ENCODE results near the gene TLE6. TPM values are rescaled to one million over a fixed set of nuclear protein-coding genes. Genes with fewer than 3 reads are reported as not detected.

TLE6 gene
- total RNA-seq, 2 donors from 2014 or later: 5.3 to 7.8 TPM

GRCh38 chr19:3041327-3041726, 64.0 kb downstream of the TLE6 start:
- Histone ChIP-seq H3K36me3 (no peaks in the 10 kb centered on the region), H3K27me3 (replicated peaks; ENCODE audit: insufficient read depth) (no peaks in the 10 kb centered on the region), H3K27ac (no peak overlapping the region), H3K9me3 (no peaks in the 10 kb centered on the region), H3K4me1 (ENCODE audit: control insufficient read depth in 1 of 2, low read depth in 2 of 2) (peaks cover 0 to 5% of the 10 kb centered on the region in 2 donors), H3K4me3 (no peak overlapping the region)
- TF ChIP-seq, protein P1, sequence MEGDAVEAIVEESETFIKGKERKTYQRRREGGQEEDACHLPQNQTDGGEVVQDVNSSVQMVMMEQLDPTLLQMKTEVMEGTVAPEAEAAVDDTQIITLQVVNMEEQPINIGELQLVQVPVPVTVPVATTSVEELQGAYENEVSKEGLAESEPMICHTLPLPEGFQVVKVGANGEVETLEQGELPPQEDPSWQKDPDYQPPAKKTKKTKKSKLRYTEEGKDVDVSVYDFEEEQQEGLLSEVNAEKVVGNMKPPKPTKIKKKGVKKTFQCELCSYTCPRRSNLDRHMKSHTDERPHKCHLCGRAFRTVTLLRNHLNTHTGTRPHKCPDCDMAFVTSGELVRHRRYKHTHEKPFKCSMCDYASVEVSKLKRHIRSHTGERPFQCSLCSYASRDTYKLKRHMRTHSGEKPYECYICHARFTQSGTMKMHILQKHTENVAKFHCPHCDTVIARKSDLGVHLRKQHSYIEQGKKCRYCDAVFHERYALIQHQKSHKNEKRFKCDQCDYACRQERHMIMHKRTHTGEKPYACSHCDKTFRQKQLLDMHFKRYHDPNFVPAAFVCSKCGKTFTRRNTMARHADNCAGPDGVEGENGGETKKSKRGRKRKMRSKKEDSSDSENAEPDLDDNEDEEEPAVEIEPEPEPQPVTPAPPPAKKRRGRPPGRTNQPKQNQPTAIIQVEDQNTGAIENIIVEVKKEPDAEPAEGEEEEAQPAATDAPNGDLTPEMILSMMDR (IDR thresholded peaks at IDR 0.05): no peak
- ATAC-seq (ENCODE audit: insufficient number of reproducible peaks, low FRiP score, low read depth) (no peak), DNase-seq (ENCODE audit: low spot score) (no peak)

DNA sequence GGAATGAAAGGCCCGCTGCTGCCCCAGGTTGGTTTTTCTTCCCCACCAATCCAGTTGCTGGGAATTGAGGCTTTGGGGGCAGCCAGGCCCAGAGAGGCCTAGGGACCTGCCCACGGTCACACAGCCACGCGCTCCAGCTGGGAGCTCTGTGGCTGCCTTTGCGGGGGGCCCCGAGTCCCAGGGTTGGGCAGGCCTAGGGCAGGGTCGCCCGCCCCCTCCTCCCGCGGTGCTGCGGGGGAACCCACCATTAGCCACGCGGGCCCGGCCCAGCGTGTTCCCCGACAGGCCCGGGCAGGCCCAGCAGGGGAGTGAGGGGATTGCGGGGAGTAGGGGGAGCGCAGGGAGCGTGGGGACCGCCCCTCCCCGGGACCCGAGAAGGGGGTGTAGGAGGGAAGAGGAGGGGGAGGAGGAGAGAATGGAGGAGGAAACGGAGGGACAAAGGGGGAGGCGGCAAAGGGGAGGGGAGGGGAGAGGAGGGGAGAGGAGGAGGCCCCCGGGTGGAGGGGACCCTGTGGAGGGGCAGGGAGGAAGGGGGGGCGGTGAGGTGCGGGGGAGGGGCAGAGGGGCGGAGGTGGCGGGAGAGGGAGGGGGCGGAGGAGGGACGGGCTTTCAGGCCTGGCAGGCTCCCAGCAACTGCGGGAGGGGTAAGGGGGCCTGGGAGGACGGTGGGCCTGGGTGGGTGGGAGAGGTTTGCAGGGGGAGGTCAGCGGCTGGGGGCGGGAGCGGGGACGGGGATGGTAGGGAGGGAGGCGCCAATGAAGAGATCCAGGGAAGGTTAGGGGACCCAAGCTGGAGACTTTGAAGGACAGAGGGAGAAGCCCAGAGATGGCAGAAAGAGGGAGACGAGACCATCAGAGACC, 64.6 kb downstream of the TLE6 start:
- H3K4me1 ChIP-seq (ENCODE audit: control insufficient read depth in 1 of 2, low read depth in 2 of 2): no peaks in the 10 kb centered on the region
- TF ChIP-seq, protein P1 (IDR thresholded peaks at IDR 0.05): no peak
- H3K27me3 ChIP-seq (replicated peaks; ENCODE audit: insufficient read depth): no peaks in the 10 kb centered on the region
- no peak overlapping the region for H3K27ac ChIP-seq
- H3K9me3 ChIP-seq: no peaks in the 10 kb centered on the region
- no peak overlapping the region for H3K4me3 ChIP-seq
- ATAC-seq (ENCODE audit: insufficient number of reproducible peaks, low FRiP score, low read depth) (no peak), DNase-seq (ENCODE audit: low spot score) (no peak)
- no peaks in the 10 kb centered on the region for H3K36me3 ChIP-seq

- Histone ChIP-seq H3K9me3 (no peaks in the 10 kb centered on the region), H3K27ac (no peak overlapping the region), H3K4me1 (ENCODE audit: control insufficient read depth in 1 of 2, low read depth in 2 of 2) (peaks cover 0 to 6% of the 10 kb centered on the region in 2 donors), H3K36me3 (no peaks in the 10 kb centered on the region), H3K27me3 (replicated peaks; ENCODE audit: insufficient read depth) (no peaks in the 10 kb centered on the region), H3K4me3 (no peak overlapping the region)
- ATAC-seq (ENCODE audit: insufficient number of reproducible peaks, low FRiP score, low read depth): no peak
- TF ChIP-seq, protein P1 (IDR thresholded peaks at IDR 0.05): no peak
- DNase-seq (ENCODE audit: low spot score): no peak
Observed at GRCh38 chr19:3042621-3043267, 65.4 kb downstream of the TLE6 start.

Other genes with a start within 250 kb of the TLE6 start
- 10 to 100 TPM; 26.6 to 37.6 TPM for gene SLC39A3, start 237.5 kb upstream of the TLE6 start, total RNA-seq
- 10 to 100 TPM; 43.7 to 46.4 TPM for gene SGTA, start 194.3 kb upstream of the TLE6 start, total RNA-seq
- 10 to 100 TPM; 31.3 to 55.2 TPM for gene THOP1, start 192.1 kb upstream of the TLE6 start, total RNA-seq
- gene ZNF554, start 157.7 kb upstream of the TLE6 start, total RNA-seq: 1 to 10 TPM; 2.8 to 4.4 TPM
- 10 to 100 TPM in 1 of 2 donors, 1 to 10 TPM in 1; 5.4 to 12.5 TPM for gene ZNF555, start 136.1 kb upstream of the TLE6 start, total RNA-seq
- gene ZNF556, start 110.2 kb upstream of the TLE6 start, total RNA-seq: under 1 TPM in 1 of 2 donors, not detected in 1; 0.49 TPM
- 1 to 10 TPM; 4.0 to 4.2 TPM for gene ZNF57, start 76.6 kb upstream of the TLE6 start, total RNA-seq
- gene ZNF77, start 32.6 kb upstream of the TLE6 start, total RNA-seq: 1 to 10 TPM; 1.2 to 4.6 TPM
- gene TLE2, start 51.7 kb downstream of the TLE6 start, total RNA-seq: 100 to 1,000 TPM in 1 of 2 donors, 10 to 100 TPM in 1; 46.7 to 154 TPM
- 100 to 1,000 TPM; 346 to 448 TPM for gene TLE5, start 84.9 kb downstream of the TLE6 start, total RNA-seq
- 100 to 1,000 TPM in 1 of 2 donors, 10 to 100 TPM in 1; 68.3 to 143 TPM for gene GNA11, start 116.8 kb downstream of the TLE6 start, total RNA-seq
- gene GNA15, start 158.5 kb downstream of the TLE6 start, total RNA-seq: 10 to 100 TPM; 13.0 to 14.0 TPM
- gene S1PR4, start 201.2 kb downstream of the TLE6 start, total RNA-seq: 1 to 10 TPM; 1.2 to 6.4 TPM
- gene NCLN, start 208.4 kb downstream of the TLE6 start, total RNA-seq: 10 to 100 TPM; 29.4 to 40.4 TPM
- gene CELF5, start 247.1 kb downstream of the TLE6 start, total RNA-seq: not detected